HEK293T (cell line): ENCODE measurements around the gene KCNIP1.

Experiments
- ELF4 ChIP-seq: fragments of 450-650 bp; IDR thresholded peaks from 2 replicates; pipeline ENCODE4 v1.6.1; 2017; ENCODE audit warnings: antibody characterized with exemption
- FOXA1 ChIP-seq: fragments of 450-650 bp; IDR thresholded peaks from 2 replicates; pipeline ENCODE4 v1.6.1; 2016; ENCODE audit warnings: mild to moderate bottlenecking
- FOXM1 ChIP-seq: fragments of 450-650 bp; IDR thresholded peaks from 2 replicates; pipeline ENCODE4 v1.6.1; 2017; ENCODE audit warnings: mild to moderate bottlenecking, borderline replicate concordance
- HDGF ChIP-seq: fragments of 450-650 bp; IDR thresholded peaks from 2 replicates; pipeline ENCODE4 v1.6.1; 2017; ENCODE audit warnings: antibody characterized with exemption, borderline replicate concordance
- SP1 ChIP-seq: fragments of 450-650 bp; IDR thresholded peaks from 2 replicates; pipeline ENCODE4 v1.6.1; 2017

DNA sequence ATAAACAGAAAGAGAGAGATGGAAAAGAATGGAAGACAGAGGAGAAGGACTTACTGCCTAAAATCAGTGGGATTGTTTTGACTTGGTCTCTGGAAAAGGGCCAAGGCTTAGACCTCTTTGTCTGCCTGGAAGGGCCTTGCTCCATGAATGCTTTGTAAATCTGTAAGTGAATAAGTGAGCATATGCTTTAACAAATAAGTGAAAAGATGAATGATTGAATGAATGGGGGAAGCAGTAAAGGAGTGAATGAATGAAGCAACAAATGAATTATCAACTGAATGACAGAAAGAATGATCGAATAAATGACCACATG is 5.5 kb downstream of the KCNIP1 start:
- TF ChIP-seq HDGF (no peak), FOXM1 (no peak), SP1 (no peak), ELF4 (no peak), FOXA1 (no peak)
